Panc1 (cell line): Measurements from ENCODE around the gene RCOR1. TPM values are rescaled to one million over a fixed set of nuclear protein-coding genes. Genes with fewer than 3 reads are reported as not detected.

Experiments
- ATAC-seq: fragments of 200-7000 bp; cut with Tn5 transposase; 2 replicates; pipeline ENCODE4 v1.9.1; 2020; ENCODE audit warnings: mild to moderate bottlenecking, moderate library complexity
- BruUV-seq: library from RNA; stranded (reverse); fragments of 400-500 nt; replicated peaks from 2 replicates; lab custom pipeline; 2021; lab: Mats Ljungman, UMichigan
- CTCF ChIA-PET: fragments of 300-600 bp; sonication (Branson Sonifier 250); formaldehyde crosslinking; loops from one replicate; lab custom pipeline; 2022; ENCODE audit warnings: antibody characterized with exemption; lab: Charles Lee
- POLR2A ChIA-PET: fragments of 300-600 bp; sonication (Branson Sonifier 250); formaldehyde crosslinking; loops from one replicate; lab custom pipeline; 2022; ENCODE audit warnings: antibody characterized with exemption; lab: Charles Lee
- DNase-seq: peaks from one replicate; pipeline ENCODE4 v3.0.0-alpha.2; 2010; ENCODE audit warnings: low read depth, low spot score
- H3K27ac ChIP-seq: 2 replicates; pipeline ENCODE4 v1.5.1; 2011; ENCODE audit warnings: mild to moderate bottlenecking, low read length, inconsistent platforms
- H3K27me3 ChIP-seq: fragments of 200-500 bp; sonication (Bioruptor generic); 2 replicates; pipeline ENCODE4 v1.6.0; 2014; ENCODE audit warnings: low read length, inconsistent platforms; ENCODE audit not compliant: control insufficient read depth, insufficient read depth
- H3K36me3 ChIP-seq: fragments of 200-500 bp; sonication (Bioruptor generic); 2 replicates; pipeline ENCODE4 v1.5.1; 2014; ENCODE audit warnings: inconsistent platforms, mild to moderate bottlenecking, low read length, moderate library complexity; ENCODE audit not compliant: control insufficient read depth, insufficient read depth
- H3K4me1 ChIP-seq: 2 replicates; pipeline ENCODE4 v1.5.1; 2011; ENCODE audit warnings: inconsistent platforms, mild to moderate bottlenecking, low read length, moderate library complexity; ENCODE audit not compliant: control insufficient read depth, insufficient read depth
- H3K4me3 ChIP-seq, 2 experiments: 2 replicates each; pipeline ENCODE4 v1.5.1; 2011 to 2012; ENCODE audit warnings: low read depth in 2 of 2, low read length in 2 of 2, mild to moderate bottlenecking in 2 of 2, inconsistent platforms in 1 of 2, moderate library complexity in 1 of 2
- H3K9me3 ChIP-seq: fragments of 200-500 bp; sonication (Bioruptor generic); 2 replicates; pipeline ENCODE4 v1.5.1; 2014; ENCODE audit warnings: low read depth, mild to moderate bottlenecking, inconsistent platforms, low read length, moderate library complexity; ENCODE audit not compliant: control insufficient read depth, insufficient read depth
- POLR2AphosphoS5 ChIP-seq: IDR thresholded peaks from 2 replicates; pipeline ENCODE4 v1.6.1; 2012; ENCODE audit warnings: mild to moderate bottlenecking, low read depth, low read length, moderate library complexity
- SIN3A ChIP-seq: IDR thresholded peaks from 2 replicates; pipeline ENCODE4 v1.6.1; 2012; ENCODE audit warnings: low read depth, mild to moderate bottlenecking, low read length, moderate library complexity, borderline replicate concordance; ENCODE audit not compliant: insufficient read depth
- TCF7L2 ChIP-seq: IDR thresholded peaks from 2 replicates; pipeline ENCODE4 v1.6.1; 2011; ENCODE audit warnings: mild to moderate bottlenecking, low read depth, low read length, inconsistent platforms
- in situ Hi-C: cut with HindIII; loops from 2 replicates; pipeline ENCODE4 v1.10.0; 2016; ENCODE audit warnings: low sequenced_read_pairs, low pct_unique_long_range_greater_than_20kb
- intact Hi-C: fragments of 100-400 bp; cut with micrococcal nuclease; formaldehyde crosslinking; loops from one replicate; pipeline ENCODE4 v1.10.0; 2022; ENCODE audit not compliant: unreplicated experiment
- total RNA-seq: library from RNA; stranded (reverse); gene quantifications from one replicate; pipeline ENCODE4 v1.2.1, GENCODE V29; 2021; ENCODE audit not compliant: unreplicated experiment
- TF ChIP-seq, protein P1 (sequence below), 2 experiments: IDR thresholded peaks; 2 replicates each; pipeline ENCODE4 v1.6.1; 2011 to 2012; ENCODE audit warnings: low read depth in 2 of 2, control low read depth in 1 of 2, low read length in 1 of 2, mild to moderate bottlenecking in 1 of 2, moderate library complexity in 1 of 2; ENCODE audit not compliant: insufficient read depth in 1 of 2
- TF ChIP-seq, protein P2 (sequence below): fragments of 450-650 bp; IDR thresholded peaks from 2 replicates; pipeline ENCODE4 v1.5.1; 2017; ENCODE audit warnings: mild to moderate bottlenecking

RCOR1 gene
- total RNA-seq, 1 experiment from 2014 or later = 27.1 TPM

DNA sequence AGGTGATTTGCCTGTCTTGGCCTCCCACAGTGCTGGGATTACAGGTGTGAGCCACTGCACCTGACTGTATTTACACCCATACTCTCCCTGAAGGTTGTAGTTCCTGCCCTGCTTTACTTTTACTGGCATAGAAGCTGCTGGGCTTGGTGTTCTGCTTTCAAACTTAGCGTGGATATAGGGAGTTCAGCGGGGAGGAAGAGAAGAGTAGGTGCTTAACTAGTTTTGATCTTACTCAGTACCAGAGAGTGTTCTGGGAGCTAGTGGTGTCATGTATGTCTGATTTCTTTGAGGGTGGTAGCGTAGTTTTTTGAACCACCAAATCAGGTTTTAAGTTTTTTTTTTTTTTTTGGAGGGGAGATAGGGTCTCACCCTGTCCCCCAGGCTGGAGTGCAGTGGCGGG is 13.8 kb downstream of the RCOR1 start:
- no peaks in the 10 kb centered on the region for H3K9me3 ChIP-seq
- H3K4me3 ChIP-seq = no peak overlapping the region
- in situ Hi-C loops = no loop called here
- H3K27ac ChIP-seq = no peak overlapping the region
- ATAC-seq = no peak
- intact Hi-C loops = no loop called here
- H3K27me3 ChIP-seq = no peaks in the 10 kb centered on the region
- DNase-seq = no peak
- BruUV-seq = no TSS peak
- CTCF ChIA-PET = interaction anchor here (0.7 kb wide), 1 partner anchor 14 kb away, joined by 4 read pairs; no protein-coding TSS in a partner anchor
- TF ChIP-seq, protein P1, sequence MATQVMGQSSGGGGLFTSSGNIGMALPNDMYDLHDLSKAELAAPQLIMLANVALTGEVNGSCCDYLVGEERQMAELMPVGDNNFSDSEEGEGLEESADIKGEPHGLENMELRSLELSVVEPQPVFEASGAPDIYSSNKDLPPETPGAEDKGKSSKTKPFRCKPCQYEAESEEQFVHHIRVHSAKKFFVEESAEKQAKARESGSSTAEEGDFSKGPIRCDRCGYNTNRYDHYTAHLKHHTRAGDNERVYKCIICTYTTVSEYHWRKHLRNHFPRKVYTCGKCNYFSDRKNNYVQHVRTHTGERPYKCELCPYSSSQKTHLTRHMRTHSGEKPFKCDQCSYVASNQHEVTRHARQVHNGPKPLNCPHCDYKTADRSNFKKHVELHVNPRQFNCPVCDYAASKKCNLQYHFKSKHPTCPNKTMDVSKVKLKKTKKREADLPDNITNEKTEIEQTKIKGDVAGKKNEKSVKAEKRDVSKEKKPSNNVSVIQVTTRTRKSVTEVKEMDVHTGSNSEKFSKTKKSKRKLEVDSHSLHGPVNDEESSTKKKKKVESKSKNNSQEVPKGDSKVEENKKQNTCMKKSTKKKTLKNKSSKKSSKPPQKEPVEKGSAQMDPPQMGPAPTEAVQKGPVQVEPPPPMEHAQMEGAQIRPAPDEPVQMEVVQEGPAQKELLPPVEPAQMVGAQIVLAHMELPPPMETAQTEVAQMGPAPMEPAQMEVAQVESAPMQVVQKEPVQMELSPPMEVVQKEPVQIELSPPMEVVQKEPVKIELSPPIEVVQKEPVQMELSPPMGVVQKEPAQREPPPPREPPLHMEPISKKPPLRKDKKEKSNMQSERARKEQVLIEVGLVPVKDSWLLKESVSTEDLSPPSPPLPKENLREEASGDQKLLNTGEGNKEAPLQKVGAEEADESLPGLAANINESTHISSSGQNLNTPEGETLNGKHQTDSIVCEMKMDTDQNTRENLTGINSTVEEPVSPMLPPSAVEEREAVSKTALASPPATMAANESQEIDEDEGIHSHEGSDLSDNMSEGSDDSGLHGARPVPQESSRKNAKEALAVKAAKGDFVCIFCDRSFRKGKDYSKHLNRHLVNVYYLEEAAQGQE (IDR thresholded peaks at IDR 0.05; ENCODE audit: insufficient read depth in 1 of 2, low read depth in 2 of 2, low read length in 1 of 2) = no peak
- TF ChIP-seq TCF7L2 (no peak), POLR2AphosphoS5 (no peak)
- TF ChIP-seq, protein P2, sequence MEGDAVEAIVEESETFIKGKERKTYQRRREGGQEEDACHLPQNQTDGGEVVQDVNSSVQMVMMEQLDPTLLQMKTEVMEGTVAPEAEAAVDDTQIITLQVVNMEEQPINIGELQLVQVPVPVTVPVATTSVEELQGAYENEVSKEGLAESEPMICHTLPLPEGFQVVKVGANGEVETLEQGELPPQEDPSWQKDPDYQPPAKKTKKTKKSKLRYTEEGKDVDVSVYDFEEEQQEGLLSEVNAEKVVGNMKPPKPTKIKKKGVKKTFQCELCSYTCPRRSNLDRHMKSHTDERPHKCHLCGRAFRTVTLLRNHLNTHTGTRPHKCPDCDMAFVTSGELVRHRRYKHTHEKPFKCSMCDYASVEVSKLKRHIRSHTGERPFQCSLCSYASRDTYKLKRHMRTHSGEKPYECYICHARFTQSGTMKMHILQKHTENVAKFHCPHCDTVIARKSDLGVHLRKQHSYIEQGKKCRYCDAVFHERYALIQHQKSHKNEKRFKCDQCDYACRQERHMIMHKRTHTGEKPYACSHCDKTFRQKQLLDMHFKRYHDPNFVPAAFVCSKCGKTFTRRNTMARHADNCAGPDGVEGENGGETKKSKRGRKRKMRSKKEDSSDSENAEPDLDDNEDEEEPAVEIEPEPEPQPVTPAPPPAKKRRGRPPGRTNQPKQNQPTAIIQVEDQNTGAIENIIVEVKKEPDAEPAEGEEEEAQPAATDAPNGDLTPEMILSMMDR = no peak
- no peaks in the 10 kb centered on the region for H3K36me3 ChIP-seq
- H3K4me1 ChIP-seq = peaks cover 21% of the 10 kb centered on the region
- POLR2A ChIA-PET = no interaction called here

DNA sequence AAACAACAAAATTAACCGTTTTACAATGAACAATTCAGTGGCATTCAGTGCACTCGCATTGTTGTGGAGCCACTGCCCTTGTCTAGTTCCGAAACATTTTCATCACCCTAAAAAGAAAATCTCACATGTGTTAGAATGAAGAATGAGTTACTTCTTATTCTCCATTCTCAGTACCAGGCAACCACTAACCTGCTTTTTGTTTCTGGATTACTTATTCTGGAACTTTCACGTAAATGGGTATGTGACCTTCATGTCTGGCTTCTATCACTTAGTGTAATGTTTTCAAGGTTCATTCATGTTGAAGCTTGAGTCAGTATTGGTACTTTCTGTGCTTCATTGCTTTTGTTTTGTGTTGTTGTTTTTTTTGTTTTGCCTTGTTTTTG is 15.6 kb downstream of the RCOR1 start:
- no peak for ATAC-seq
- Histone ChIP-seq H3K27me3 (no peaks in the 10 kb centered on the region), H3K36me3 (no peaks in the 10 kb centered on the region), H3K27ac (no peak overlapping the region), H3K4me1 (peaks cover 21% of the 10 kb centered on the region), H3K9me3 (no peaks in the 10 kb centered on the region), H3K4me3 (no peak overlapping the region)
- in situ Hi-C loops (no loop called here), intact Hi-C loops (no loop called here)
- no peak for TF ChIP-seq SIN3A
- TF ChIP-seq, protein P2 = no peak
- TF ChIP-seq, protein P1 (IDR thresholded peaks at IDR 0.05; ENCODE audit: insufficient read depth in 1 of 2, low read depth in 2 of 2, low read length in 1 of 2) = no peak
- BruUV-seq = no TSS peak
- ChIA-PET CTCF (no interaction called here), POLR2A (no interaction called here)
- no peak for DNase-seq
